ENCODE data around the gene CTNS.

CTNS gene

DNA sequence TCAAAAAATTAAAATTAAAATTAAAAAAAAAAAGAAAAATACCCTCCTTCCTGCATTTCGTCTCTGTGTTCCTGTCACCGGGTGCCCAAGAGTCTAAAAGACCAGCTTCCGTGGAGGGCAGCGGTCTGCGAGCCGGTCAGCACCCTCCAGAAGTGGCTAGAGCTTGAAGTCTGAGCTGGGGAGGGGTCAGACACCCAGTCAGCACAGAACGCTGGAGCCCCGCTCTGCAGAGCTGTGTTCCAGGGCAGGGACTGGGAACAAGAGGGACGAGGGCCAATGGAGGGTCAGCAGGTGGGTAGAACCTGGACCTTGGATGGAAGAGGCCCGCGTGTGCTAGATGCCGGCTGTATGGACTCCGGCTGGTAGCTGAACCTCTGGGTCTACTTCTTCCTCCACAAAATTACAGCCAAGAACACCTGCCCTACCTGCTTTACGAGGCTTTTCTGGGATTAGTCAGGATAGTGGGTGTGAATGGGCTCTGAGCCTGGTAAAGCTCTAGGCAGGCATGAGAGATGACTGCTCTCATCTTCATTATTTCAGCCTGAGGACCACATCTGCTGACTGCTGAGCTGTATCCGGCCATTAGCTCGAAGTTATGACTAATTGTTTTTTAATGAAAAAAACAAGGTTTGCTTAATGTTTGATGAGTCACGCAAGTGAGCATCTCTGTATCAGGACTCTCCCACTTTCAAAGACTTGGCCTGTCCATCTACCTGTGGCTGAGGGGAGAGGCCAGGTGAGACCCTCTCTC is 33.3 kb upstream of the CTNS start:
- H3K4me3 ChIP-seq (ENCODE audit: low read depth, low read length), result no peak overlapping the region

GRCh38 chr17:3603870-3604259 is 32.7 kb upstream of the CTNS start:
- no peak for TF ChIP-seq CTCF (IDR thresholded peaks at IDR 0.05; ENCODE audit: low read depth, low read length, missing control alignments)
- no peak overlapping the region for H3K4me3 ChIP-seq (ENCODE audit: low read depth, low read length)
- DNase-seq (ENCODE audit: low read depth), result no peak

More for the DNA sequence above, 33.3 kb upstream of the CTNS start:
- no peak for DNase-seq (ENCODE audit: low read depth)
- TF ChIP-seq CTCF (IDR thresholded peaks at IDR 0.05; ENCODE audit: low read depth, low read length, missing control alignments), result no peak

DNA sequence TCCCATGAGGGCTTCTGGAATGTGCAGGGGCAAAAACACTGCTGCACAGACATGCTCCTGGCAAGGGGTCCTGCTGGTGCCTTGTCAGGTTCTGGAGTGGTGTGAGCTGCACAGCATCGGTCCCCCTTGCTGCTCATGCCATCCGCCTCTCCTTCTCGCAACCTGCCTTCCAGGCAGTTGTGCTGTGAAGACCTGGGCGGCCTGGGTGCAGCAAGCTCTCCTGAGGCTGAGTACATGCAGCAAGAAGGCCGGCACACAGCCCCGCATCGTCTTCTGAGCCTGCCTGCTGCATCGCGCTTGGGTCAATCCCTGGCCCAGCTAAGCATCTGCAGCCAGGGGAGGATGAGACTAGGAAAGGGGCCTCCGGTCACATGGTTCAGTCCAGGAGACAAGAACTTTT is 26.9 kb upstream of the CTNS start:
- no peak for TF ChIP-seq CTCF (IDR thresholded peaks at IDR 0.05; ENCODE audit: low read depth, low read length, missing control alignments)
- no peak overlapping the region for H3K4me3 ChIP-seq (ENCODE audit: low read depth, low read length)
- DNase-seq (ENCODE audit: low read depth), result no peak

GRCh38 chr17:3610523-3610922 is 26.0 kb upstream of the CTNS start:
- no peak for TF ChIP-seq CTCF (IDR thresholded peaks at IDR 0.05; ENCODE audit: low read depth, low read length, missing control alignments)
- DNase-seq (ENCODE audit: low read depth), result no peak

GRCh38 chr17:3613124-3613523 is 23.4 kb upstream of the CTNS start:
- no peak for TF ChIP-seq CTCF (IDR thresholded peaks at IDR 0.05; ENCODE audit: low read depth, low read length, missing control alignments)

More at GRCh38 chr17:3610523-3610922, 26.0 kb upstream of the CTNS start:
- no peak overlapping the region for H3K4me3 ChIP-seq (ENCODE audit: low read depth, low read length)

GRCh38 chr17:3615160-3615870 is 21.2 kb upstream of the CTNS start:
- no peak for TF ChIP-seq CTCF (IDR thresholded peaks at IDR 0.05; ENCODE audit: low read depth, low read length, missing control alignments)
- no peak overlapping the region for H3K4me3 ChIP-seq (ENCODE audit: low read depth, low read length)
- DNase-seq (ENCODE audit: low read depth), result no peak

More at GRCh38 chr17:3613124-3613523, 23.4 kb upstream of the CTNS start:
- H3K4me3 ChIP-seq (ENCODE audit: low read depth, low read length), result no peak overlapping the region
- DNase-seq (ENCODE audit: low read depth), result no peak

Data from GM12864 (cell line).